SKM-1 (cell line): ENCODE data around the gene COL11A2.

Experiments used
- DNase-seq: peaks from one replicate; lab custom pipeline; 2025; ENCODE audit not compliant: unreplicated experiment; lab: John Stamatoyannopoulos, UW

The COL11A2 gene

DNA sequence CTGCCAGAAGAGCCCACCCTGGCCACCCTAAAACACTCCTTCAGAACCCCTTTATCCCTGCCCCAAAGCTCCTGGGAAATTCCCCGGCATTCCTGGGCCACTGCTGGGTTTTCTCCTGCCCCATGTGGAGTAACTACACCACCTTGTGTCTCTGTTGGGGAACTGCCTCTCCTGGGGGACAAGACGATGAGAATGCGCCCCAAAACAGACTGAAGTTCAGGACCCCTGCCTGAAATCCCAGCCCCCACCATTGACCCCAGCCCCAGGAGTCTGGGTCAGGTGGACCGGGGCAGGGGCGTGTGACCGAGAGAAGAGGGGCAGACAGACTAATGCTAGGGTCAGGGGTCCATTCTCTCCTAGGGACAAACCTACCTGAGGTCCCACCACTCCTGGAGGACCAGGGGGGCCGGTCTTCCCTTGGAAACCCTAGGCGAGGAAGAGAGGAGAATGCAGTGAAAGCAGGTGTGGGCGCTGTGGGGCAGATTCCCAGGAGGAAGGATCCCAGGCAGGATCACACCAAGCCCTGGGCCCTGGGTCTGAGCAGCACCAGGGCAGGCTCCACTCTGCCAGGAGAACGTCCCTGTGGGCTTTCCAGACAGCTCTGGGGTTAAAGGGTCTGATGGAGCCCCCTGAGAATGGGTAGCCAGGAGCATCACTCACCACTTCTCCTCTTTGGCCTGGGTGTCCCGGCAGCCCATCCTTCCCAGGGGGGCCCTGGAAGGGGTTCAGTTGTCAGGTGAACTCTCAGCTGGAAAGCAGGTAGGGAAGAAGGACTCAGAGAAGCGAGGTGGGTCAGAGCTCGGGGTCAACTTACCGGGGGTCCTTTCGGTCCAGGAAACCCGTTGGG, 19.4 kb downstream of the COL11A2 start:
- DNase-seq = no peak

DNA sequence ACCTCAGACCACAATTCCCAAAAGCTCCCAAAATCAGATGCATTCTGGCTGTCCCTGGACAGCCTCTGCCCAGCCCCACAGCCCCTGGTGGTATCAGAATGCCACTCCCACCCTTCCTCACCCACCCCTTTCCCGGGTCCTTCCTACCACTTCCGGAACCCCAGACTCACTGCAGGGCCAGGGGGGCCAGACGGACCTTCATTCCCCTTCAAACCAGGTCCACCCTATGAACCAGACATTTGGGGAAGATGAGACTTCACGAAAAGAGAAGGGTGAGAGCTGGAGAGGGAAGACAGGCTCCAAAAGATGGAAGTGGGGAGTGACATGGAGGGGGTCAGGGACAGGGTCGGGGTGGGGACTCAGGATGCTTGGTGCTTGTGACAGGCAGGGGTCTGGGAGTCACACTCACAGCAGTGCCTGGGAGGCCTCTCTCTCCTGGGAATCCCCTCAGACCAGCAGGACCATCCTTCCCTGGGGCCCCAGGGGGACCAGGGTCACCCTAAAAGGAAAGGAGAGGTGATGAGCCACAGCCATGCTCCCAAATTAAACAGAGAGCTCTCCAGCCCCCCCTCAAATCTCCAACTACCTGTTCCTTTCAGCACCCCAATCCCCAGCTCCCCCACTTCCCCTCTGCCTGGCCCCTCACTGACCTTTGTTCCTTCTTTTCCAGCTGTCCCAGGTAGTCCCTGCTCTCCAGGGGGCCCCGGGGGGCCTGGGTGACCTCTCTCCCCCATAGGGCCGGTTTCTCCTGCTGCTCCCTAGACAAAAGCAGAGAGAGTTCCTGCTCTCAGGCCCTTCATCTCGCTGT, 20.2 kb downstream of the COL11A2 start:
- DNase-seq = no peak

DNA sequence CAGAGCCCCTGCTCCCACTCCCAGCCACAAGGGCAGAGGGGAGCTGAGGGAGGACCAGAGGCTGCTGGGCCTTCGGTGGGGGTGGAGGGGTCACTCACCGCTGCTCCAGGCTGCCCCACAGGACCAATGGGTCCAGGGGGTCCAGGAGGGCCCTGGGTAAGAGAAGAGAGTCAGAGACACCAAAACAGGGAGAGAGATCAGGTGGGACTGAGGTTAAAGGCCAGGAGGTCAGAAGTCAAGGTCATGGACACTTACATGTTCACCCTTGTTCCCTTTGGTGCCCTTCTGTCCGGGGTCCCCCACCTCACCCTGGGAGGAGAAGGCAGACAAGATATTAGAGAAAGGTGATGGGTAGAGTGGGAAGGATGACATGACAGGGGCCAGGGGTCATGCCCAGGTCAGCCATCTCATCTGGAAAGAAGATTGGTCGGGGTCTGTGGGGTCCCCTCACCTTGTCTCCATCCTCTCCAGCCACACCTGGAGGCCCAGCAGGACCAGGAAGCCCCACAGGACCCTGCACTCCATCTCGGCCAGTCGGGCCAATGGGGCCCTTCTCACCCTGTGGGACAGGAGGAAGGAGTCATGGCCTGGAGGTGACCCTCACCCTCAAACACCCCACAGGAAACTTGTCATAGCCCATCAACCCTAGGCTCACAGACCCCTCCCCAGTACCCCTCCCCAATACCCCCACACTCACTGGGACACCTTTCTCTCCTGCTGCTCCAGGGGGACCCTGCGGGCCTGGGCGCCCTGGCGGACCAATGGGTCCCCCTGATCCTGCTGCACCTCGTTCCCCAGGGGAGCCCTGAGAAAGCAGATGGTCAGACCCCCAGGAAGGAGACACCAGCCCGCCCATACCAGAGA, 21.0 kb downstream of the COL11A2 start:
- DNase-seq = no peak

DNA sequence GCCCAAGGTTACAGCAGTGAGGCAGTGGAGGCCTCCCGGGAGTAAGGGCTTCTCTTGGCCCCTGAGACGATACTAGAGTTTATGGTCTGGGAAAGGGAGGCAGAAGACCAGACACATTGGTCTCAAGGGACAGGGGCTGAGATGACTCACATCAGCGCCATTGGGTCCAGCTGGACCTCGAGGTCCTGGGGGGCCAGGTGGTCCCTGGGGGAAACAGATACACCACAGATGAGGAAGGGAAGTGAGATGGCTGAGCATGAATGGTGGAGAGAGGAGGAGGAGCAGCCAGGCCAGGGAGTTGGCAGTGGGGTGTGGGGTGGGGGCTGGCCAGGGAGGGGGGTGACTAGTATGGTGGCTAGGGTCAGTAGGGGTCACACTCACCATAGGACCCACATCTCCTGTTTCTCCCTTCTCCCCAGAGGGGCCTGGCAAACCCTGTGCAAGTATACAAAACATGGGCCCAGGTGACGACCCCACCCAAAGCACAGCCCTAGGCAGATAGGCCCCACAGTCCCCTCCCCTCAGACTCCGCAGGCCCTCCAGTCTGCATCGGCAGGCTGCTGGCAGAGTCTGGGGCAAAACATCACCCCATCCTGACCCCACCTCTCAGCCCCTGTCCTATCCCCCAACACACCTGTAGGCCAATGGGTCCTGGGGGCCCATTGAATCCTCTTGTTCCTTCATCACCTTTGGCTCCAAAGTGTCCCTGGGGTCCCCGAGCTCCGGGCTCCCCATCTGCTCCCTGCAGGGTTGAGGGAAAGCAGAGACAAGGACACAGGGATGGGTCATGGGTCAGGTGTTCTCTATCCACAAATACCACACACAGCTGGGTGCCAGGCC, 21.9 kb downstream of the COL11A2 start:
- DNase-seq = no peak

DNA sequence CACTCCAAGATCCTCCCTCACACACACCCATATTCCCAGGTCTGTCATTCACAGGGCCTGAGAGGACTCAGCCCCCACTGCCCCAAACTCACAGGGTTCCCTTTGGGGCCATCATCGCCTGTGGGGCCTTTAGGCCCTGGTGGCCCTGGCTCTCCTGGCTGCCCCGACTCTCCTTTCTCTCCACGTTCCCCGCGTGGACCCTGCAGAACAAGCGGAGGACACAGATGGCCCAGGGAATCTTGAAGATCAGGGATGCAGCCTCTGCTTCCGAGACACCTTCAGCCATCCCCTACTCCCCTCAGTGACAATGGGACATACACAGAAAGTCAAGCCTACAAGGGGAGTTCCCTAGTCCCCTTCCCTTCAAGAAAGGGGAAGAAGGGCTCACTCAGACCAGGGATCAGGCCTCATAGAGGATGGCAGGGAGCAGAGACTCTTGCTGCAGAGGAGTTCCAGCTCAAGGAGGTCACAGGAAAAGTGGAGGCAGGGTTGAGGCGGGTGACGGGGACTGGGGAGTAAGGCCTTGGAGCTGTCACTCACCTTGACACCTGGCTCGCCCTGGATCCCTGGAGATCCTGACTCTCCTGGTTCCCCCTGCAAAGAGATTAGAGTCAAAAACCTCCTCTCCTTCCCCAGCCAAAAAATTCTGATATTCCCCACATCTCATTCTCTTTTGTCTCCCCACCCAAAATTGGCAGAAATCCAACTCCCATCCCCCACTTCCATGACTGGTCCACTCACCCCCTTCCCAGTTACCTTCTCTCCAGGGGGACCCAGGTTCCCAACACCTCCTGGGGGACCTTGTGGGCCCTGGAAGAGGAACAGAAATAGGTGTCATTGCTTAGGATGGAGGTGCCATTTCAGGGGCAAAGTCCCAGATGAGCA, 22.7 kb downstream of the COL11A2 start:
- DNase-seq = no peak

DNA sequence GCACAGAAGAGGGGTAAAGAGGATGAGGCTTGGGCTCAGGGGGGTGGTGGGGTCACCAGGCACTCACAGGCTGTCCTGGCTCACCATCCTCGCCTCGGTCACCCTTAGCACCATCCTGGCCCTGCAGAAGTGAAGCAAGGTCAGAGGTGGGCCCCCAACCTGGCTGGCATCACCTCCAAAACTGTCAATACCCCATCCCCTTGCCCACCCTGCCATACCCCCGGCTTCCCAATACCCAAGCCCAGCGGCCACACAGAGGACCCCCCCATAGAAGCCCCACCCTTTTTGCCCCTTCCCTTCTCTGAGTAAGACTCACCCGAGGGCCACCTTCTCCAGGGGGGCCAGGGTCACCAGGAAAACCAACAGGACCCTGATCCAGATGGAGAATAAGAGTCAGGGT, 23.6 kb downstream of the COL11A2 start:
- no peak for DNase-seq

DNA sequence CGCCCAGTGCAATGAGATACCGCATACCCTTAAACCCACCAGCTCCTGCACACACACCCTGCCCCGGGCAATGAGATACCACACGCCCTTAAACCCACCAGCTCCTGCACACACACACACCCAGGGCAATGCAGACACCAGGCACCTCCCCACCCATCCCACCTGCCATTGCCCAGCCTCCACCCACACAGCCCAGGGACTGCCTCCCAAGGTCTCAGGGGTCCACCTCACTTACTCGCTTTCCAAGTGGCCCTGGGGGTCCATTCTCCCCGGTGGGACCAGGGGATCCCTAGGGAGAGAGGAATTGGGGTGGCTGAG, 24.0 kb downstream of the COL11A2 start:
- DNase-seq = no peak

DNA sequence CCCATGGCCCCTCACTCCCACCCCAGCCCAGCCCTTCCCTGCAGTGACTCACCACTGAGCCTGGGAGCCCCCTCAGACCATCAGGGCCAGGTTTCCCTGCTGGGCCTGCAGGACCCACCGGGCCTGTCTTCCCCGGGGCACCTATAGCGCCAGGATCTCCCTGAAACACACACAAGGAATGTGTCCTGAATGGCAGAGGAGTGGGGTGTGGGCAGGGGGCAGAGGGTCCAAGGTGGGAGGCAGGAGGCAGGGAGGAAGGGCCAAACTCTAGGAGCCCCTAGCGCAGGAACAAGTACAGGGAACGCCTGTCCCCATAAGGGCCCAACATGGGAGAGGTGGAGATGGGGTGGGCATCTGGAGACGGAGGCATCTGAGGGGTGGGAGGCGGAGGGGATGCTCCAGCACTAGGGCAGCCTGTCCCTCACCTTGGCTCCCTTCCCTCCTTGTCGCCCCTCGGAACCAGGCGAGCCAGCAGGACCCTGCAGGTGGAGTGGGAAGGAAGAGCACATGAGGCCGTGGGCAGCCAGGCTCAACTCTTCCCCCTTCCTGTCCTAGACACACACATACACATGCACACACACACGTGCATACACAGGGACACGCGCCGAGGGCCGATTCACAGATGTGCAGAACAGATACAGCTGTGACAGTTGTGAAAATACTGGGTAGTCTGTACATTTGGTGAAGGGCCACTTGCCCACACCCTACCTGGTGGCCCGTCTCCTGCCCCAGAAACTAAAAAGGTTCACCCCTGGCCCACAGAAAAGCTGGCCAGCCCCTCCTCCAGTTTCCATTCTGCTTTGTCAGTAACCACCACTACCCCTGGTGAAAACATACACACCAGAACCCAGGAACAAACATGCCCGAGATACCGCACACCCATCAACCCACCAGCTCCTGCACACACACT, 24.6 kb downstream of the COL11A2 start:
- DNase-seq = no peak

DNA sequence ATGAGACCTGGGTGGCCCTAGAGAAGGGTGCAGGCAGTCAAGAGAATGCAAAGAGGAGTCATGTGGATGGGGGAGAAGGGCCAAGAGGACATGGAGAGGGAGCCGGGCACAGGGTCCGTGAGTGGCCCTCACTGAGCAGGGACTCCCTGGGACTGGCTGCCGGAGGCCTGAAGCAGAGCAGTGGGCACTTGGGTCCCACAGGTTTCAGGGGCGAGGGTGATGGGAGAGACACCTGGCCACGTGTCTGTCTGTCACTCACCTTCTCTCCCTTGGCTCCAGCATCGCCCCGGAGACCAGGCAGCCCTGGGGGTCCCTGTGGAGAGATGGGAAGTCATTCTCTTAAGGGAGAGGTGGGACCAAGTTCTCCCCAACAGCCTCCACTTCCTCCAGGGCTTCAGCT, 25.5 kb downstream of the COL11A2 start:
- DNase-seq = no peak

DNA sequence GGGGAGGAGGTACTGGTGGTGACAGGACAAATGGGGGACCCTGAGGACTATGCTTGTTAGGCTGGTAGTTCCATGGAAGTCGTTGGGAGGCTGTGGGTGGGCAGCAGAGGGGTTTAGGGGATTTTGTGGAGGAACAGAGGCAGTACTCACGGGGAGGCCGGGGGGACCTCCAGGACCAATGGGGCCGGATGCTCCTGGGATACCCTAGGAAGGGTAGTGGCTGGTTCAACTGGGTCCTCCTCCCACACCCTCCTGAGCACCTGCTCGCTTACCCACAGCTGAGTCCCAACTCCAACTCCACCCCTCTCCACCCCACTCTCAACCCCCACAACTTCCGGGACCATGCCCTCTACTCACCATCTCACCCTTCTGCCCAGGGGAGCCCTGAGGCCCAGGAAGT, 25.9 kb downstream of the COL11A2 start:
- DNase-seq = no peak

DNA sequence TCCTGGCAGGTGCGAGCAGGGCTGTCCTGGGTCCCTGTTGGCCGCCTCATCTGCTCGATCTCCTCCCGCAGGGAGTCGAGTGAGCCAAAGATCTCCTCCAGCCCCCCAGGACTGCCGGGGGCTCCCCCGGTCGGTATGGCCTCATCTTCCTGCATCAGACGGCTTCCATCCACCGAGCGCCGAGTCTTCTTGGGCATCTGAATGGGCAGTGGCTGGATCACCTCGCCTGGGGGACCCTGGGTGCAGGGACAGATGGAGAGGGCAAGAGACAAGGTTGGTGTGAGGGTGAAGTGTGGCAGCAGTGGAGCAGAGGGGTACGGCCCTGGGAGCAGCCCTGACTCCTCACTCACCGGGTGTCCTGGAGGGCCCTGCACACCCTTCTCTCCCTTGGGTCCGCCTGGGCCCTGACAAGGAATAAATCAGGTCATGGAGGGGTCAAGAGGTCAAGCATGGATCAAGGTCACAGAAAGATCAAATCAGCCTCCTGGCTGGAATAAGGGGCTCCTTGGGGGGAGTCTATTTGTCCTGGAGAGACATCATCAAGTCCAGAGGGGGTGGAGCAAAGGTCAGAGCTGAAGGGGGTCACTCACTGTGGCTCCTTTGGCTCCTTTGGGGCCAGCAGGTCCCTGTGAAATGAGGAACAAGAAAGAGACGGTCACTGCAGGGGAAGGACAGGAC, 26.5 kb downstream of the COL11A2 start:
- DNase-seq = no peak

DNA sequence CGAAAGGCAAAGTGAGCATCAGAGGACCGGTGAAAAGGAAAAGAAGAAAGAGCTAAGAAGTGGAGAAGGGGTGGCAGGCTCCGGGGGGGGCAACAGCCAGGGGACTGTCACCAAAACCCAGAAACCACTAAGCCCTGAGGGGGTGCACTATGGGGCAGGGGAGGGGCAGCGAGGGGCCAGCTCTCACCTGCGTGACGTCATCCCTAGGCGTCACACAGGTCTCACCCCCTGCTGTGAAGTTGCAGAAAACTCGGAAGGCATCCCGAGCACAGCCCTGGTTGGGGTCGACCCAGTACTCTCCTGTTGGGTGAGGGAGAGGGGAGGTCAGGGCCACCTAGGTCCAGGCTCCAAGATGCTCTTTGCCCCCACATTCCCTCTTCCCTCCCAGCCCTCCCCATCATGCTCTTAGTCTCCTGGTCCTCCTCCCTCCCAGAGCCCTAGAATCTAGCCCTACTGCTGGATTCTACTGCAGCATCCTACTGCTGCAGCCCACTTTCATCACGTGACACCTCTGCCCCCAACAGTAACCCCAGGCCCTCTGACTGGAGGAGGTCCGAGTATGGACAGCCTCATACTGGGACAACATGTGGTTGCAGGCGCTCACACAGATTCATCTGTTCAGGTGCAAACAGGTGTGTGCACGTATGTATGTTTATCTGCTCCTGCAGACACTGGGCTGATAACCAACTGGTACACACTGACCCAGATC, 27.4 kb downstream of the COL11A2 start:
- DNase-seq = no peak

DNA sequence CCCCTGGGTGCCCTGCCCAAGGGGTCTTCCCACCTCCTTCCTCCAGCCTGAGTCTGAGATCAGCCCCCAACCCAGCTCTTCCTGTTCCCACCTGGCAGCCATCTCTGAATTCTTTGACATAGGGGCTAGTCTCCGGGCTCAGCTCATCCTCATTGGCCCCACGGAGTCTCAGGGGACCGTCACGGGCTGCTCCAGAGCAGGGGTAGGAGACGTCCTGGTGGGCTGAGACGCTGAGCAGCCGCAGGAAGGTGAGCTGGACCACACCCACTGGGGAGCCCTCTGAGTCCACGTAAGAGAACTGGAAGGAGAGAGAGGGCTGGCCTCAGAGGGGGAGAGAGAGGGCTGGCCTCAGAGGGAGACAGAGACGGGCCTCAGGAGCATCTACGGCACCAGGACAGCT, 28.1 kb downstream of the COL11A2 start:
- DNase-seq = no peak

DNA sequence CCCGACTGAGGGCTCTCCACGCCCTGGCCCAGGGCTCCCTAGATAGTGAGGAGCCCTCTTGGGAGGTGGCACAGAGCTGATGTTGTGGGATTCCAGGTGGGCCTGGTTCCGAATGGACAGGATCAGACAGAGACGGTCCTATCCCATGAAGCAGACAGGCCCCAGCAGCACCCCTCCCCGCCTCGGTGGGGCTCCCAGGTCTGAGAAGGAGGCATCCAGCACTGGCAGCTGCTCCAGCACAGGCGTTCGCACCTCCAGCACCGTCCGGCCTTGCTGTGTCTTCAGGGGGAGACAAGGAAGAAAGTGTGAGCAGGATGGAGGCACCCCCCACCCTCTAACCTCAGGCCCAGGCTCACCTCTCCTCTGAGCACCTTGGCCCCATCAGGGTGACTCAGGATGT, 28.7 kb downstream of the COL11A2 start:
- no peak for DNase-seq

DNA sequence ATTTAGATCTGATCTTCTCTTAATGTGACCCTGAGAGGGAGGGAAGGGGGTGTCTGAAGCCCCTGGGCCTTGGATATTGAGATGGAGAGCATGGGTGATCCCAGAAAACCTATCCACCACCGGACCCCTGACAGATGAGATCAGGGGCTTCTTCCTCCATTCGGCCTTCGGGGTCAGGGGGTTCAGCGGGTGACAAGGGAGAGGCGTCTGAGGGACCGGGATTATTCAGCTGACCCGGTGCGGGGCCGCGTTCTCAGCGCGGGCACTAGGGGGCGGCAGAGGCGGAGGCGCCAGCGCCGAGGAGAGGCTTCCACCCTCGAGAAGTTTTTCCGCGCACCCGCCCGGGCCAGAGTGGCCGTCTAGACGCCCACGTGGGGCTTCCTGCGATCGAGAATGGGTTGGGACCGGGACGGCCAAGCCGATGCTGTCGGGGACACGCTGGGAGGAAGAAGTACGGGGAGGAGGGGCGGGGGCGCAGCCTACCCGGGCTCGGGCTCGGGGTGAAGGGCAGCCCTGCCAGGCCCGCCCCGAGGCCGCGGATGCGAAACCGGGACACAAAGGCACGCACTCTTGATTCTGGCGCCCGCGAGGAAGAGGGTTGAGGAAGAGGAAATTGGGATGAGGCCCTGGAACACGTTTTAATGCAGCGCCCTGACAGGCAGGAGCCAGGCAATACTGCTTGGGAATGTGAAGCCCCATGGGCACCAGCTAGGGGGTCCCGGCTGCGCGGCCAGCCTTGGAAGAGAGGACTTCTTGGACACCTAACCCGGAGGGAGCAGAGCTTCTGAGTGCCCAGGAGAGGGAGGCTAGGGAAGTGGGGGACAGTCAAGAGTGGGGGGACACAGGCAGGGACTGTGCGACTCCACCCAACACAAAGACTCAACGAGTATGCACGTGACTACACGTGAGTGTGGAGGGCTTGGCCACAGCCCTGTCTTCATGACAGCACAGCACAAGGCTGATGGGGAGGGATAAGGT, 30.6 kb downstream of the COL11A2 start:
- DNase-seq = peak; percentile 65

DNA sequence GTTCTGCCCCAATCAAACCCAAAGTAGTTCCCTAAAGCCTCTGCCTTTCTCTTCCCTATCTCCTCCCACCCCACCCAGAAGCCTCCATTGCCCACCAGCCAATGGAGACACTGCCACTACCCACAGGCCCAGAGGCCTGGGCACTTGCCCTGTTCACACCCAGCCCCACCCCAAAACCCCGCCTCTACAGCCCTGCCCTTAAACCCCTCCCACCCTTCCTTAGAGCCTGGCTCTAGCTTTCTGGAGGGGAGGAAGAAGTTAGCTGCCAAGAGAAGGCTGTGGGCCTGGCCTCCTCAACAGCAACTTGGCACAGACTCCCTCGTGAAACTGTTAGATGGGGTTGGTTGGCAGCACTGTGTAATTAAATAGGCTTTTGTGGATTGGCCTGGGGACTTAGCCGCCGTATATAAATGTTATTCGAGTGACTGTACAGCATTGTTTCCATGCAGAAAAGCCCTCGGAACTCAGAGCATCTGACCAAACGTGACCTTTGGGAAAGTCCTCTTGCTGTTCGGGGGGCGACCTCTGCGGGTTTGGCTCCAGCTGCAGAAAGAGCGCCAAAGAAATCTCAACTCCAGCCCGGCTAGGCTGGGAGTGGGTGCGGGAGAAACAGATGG, 31.4 kb downstream of the COL11A2 start:
- DNase-seq = no peak
